Hepatocyte (in vitro differentiated cells): ENCODE data around the gene STARD13.

Experiments used
- EZH2 ChIP-seq: fragments of 200-600 bp; sonication (generic); IDR thresholded peaks from 2 replicates; pipeline ENCODE4 v1.6.1; 2016; ENCODE audit warnings: antibody characterized with exemption, mild to moderate bottlenecking, borderline replicate concordance
- TF ChIP-seq, protein P1 (sequence below): fragments of 200-600 bp; sonication (generic); IDR thresholded peaks from 2 replicates; pipeline ENCODE4 v1.5.1; 2016; ENCODE audit warnings: antibody characterized with exemption, mild to moderate bottlenecking; ENCODE audit not compliant: poor library complexity

DNA sequence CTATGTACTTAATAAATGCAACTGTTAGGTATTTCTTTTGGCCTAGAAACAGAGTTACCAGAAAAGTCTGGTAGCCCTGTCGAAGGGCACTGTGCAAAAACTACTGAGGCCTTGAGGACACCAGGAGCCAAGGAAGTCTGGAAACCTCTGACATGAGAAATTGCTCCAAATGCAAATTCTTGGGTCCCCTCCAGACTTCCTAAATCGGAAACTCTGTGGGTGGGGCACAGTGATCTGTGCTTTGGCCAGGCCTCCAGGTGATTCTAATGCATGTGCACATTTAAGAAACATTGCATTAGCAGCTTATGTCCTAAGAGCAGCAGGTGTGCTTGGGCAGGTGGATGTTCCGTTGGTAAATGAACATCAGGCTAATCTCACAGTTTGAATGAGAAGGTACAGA is 50.0 kb downstream of the STARD13 start:
- no peak for TF ChIP-seq EZH2
- TF ChIP-seq, protein P1, sequence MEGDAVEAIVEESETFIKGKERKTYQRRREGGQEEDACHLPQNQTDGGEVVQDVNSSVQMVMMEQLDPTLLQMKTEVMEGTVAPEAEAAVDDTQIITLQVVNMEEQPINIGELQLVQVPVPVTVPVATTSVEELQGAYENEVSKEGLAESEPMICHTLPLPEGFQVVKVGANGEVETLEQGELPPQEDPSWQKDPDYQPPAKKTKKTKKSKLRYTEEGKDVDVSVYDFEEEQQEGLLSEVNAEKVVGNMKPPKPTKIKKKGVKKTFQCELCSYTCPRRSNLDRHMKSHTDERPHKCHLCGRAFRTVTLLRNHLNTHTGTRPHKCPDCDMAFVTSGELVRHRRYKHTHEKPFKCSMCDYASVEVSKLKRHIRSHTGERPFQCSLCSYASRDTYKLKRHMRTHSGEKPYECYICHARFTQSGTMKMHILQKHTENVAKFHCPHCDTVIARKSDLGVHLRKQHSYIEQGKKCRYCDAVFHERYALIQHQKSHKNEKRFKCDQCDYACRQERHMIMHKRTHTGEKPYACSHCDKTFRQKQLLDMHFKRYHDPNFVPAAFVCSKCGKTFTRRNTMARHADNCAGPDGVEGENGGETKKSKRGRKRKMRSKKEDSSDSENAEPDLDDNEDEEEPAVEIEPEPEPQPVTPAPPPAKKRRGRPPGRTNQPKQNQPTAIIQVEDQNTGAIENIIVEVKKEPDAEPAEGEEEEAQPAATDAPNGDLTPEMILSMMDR = no peak
